NCI-H1436 treated with DMSO at 0.1 percent for 48 hours (cell line): ENCODE measurements around the gene ASPSCR1.

Experiments
- DNase-seq: peaks from one replicate; lab custom pipeline; 2025; lab: John Stamatoyannopoulos, UW

ASPSCR1 gene

GRCh38 chr17:81977211-81977808, at the start of gene ASPSCR1:
Gene ASPSCR1, plus strand, starts transcription at chr17:81977629. Its CDS starts 18 bp downstream, at chr17:81977647.
- no peak for DNase-seq

GRCh38 chr17:81927653-81928543, 49.5 kb upstream of the ASPSCR1 start, which contains the start of gene MAFG:
Gene MAFG, minus strand, starts transcription at chr17:81927735. Its CDS starts 4,550 bp downstream, at chr17:81923185.
- peak; percentile 81 for DNase-seq

- no peak for DNase-seq
These were observed 48.7 kb upstream of the ASPSCR1 start for GRCh38 chr17:81928544-81929252.

GRCh38 chr17:81929253-81930141, 47.9 kb upstream of the ASPSCR1 start:
- no peak for DNase-seq

GRCh38 chr17:81930142-81931125, 47.0 kb upstream of the ASPSCR1 start:
- no peak for DNase-seq

GRCh38 chr17:81931189-81931556, 46.3 kb upstream of the ASPSCR1 start:
- no peak for DNase-seq

GRCh38 chr17:81931557-81932332, 45.7 kb upstream of the ASPSCR1 start:
- DNase-seq, result no peak

- no peak for DNase-seq
These were observed 45.0 kb upstream of the ASPSCR1 start for GRCh38 chr17:81932333-81932983.

GRCh38 chr17:81933178-81933699, 44.2 kb upstream of the ASPSCR1 start:
- no peak for DNase-seq

GRCh38 chr17:81934098-81934757, 43.2 kb upstream of the ASPSCR1 start:
- no peak for DNase-seq

GRCh38 chr17:81934850-81935708, 42.4 kb upstream of the ASPSCR1 start:
- DNase-seq, result no peak

GRCh38 chr17:81935709-81936084, 41.7 kb upstream of the ASPSCR1 start:
- DNase-seq, result no peak

- DNase-seq, result no peak
These were observed 38.2 kb upstream of the ASPSCR1 start for GRCh38 chr17:81939218-81939617.

GRCh38 chr17:81939881-81940385, 37.5 kb upstream of the ASPSCR1 start:
- DNase-seq, result no peak

GRCh38 chr17:81940538-81941483, 36.6 kb upstream of the ASPSCR1 start:
- no peak for DNase-seq
